ENCODE results near the gene OXA1L. TPM values are rescaled to one million over a fixed set of nuclear protein-coding genes. Genes with fewer than 3 reads are reported as not detected.

The OXA1L gene
- total RNA-seq, 1 experiment from 2014 or later = 103 TPM

DNA sequence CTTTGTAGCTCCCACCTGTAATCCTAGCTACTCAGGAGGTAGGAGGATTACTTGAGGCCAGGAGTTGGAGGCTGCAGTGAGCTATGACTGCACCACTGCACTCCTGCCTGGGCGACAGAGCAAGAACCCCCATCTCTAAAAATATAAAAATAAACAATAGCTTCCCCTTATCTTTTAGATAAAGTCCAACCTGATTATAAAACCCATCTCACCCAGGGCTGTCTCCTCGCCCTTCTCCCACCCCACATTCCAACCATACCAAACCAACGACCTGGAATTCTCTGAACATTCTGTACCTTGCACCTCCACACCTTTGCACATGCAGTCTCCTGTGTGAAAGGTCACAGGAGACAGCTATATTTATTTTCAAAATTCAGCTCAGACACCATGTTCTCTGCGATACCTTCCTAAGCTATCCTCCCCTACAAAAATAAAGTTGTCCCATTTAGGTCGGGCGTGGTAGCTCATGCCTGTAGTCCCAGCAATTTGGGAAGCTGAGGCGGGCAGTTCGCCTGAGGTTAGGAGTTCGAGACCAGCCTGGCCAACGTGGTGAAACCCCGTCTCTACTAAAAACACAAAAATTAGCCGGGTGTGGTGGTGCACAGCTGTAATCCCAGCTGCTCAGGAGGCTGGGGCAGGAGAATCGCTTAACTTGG is 41.1 kb downstream of the OXA1L start:
- POLR2A ChIA-PET = interaction anchor here (1.3 to 1.9 kb wide), 2 partner anchors 11 to 16 kb away, joined by 5 to 6 read pairs; no protein-coding TSS in a partner anchor
- Mint-ChIP-seq H3K27ac (ENCODE audit: low read depth, unreplicated experiment) (no peak overlapping the region), H3K27me3 (ENCODE audit: insufficient read depth, unreplicated experiment) (no peaks in the 10 kb centered on the region), H3K4me3 (ENCODE audit: unreplicated experiment) (no peak overlapping the region), H3K9me3 (ENCODE audit: unreplicated experiment) (no peaks in the 10 kb centered on the region), H3K4me1 (ENCODE audit: insufficient read depth, unreplicated experiment) (peaks cover 10% of the 10 kb centered on the region), H3K36me3 (ENCODE audit: insufficient read depth, unreplicated experiment) (no peaks in the 10 kb centered on the region)
- DNase-seq (ENCODE audit: unreplicated experiment) = no peak
- TF ChIP-seq, protein P1, sequence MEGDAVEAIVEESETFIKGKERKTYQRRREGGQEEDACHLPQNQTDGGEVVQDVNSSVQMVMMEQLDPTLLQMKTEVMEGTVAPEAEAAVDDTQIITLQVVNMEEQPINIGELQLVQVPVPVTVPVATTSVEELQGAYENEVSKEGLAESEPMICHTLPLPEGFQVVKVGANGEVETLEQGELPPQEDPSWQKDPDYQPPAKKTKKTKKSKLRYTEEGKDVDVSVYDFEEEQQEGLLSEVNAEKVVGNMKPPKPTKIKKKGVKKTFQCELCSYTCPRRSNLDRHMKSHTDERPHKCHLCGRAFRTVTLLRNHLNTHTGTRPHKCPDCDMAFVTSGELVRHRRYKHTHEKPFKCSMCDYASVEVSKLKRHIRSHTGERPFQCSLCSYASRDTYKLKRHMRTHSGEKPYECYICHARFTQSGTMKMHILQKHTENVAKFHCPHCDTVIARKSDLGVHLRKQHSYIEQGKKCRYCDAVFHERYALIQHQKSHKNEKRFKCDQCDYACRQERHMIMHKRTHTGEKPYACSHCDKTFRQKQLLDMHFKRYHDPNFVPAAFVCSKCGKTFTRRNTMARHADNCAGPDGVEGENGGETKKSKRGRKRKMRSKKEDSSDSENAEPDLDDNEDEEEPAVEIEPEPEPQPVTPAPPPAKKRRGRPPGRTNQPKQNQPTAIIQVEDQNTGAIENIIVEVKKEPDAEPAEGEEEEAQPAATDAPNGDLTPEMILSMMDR (IDR thresholded peaks at IDR 0.05; ENCODE audit: unreplicated experiment) = no peak
- CTCF ChIA-PET = interaction anchor here (0.6 to 2.1 kb wide), 14 partner anchors 10 to 530 kb away, joined by 3 to 9 read pairs (median 4); no protein-coding TSS in a partner anchor
- no TSS peak for BruUV-seq (replicated peaks)
- intact Hi-C loops (cut with micrococcal nuclease) = no loop called here

DNA sequence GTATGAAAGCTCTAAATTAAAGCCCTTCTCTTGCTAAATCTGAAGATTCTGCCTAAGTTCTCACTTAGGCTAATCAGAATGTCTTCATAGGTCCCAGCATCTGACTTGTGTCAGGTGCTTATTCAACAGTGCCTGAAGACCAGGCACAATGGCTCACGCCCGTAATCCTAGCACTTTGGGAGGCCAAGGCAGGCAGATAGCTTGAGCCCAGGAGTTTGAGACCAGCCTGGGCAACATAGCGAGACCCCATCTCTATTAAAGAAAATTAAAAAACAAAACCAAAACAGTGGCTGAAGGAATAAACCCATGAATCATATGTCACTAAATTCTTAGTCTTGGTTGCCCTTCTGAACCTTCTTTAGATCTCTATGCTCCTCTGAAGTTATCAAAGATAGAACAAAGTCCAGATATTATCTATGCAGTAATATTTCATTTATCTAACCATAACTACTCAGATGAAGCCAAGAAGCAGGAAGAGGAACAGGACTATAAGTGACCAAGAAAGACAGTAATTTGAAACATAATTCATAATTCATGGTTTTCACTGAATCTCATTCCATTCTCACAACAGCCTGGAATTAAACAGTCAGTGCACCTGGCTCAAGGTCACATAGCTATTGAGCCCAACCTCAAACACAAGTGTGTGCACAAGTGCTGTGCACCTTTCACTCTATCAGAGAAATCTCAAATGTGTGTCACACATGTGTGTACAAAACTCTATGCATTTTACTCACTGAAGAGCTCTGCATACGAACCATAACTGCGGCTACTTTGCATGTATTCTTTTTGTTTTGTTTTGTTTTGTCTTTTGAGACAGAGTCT is 42.1 kb downstream of the OXA1L start:
- no peak for DNase-seq (ENCODE audit: unreplicated experiment)
- H3K27me3 Mint-ChIP-seq (ENCODE audit: insufficient read depth, unreplicated experiment) = no peaks in the 10 kb centered on the region
- no peak overlapping the region for H3K27ac Mint-ChIP-seq (ENCODE audit: low read depth, unreplicated experiment)
- POLR2A ChIA-PET = interaction anchor here (0.6 to 1.9 kb wide), 5 partner anchors 12 to 336 kb away, joined by 3 to 7 read pairs (median 5); no protein-coding TSS in a partner anchor
- no peaks in the 10 kb centered on the region for H3K36me3 Mint-ChIP-seq (ENCODE audit: insufficient read depth, unreplicated experiment)
- H3K9me3 Mint-ChIP-seq (ENCODE audit: unreplicated experiment) = no peaks in the 10 kb centered on the region
- TF ChIP-seq, protein P1 (IDR thresholded peaks at IDR 0.05; ENCODE audit: unreplicated experiment) = no peak
- H3K4me3 Mint-ChIP-seq (ENCODE audit: unreplicated experiment) = no peak overlapping the region
- H3K4me1 Mint-ChIP-seq (ENCODE audit: insufficient read depth, unreplicated experiment) = peaks cover 10% of the 10 kb centered on the region
- no TSS peak for BruUV-seq (replicated peaks)
- intact Hi-C loops (cut with micrococcal nuclease) = no loop called here
- CTCF ChIA-PET = interaction anchor here (0.6 to 2.1 kb wide), 10 partner anchors 11 to 252 kb away, joined by 3 to 9 read pairs (median 3); partner anchors contain the start of gene MRPL52

DNA sequence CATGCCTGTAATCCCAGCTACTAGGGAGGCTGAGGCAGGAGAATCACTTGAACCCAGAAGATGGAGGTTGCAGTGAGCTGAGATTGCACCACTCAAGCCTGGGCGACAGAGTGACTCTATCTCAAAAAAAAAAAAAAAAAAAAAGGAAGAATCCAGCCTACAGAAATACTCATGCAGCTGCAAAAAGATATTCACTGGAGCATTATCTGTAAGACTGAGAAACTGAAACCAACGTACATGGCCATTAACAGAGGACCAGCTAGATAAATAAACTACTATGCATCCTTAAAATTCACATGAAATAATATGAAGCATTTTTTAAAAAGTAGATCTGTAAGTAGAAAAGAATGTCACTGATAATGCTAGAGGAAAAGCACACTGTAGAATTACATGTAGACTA is 45.2 kb downstream of the OXA1L start:
- no TSS peak for BruUV-seq (replicated peaks)
- Mint-ChIP-seq H3K36me3 (ENCODE audit: insufficient read depth, unreplicated experiment) (no peaks in the 10 kb centered on the region), H3K27ac (ENCODE audit: low read depth, unreplicated experiment) (no peak overlapping the region), H3K4me3 (ENCODE audit: unreplicated experiment) (no peak overlapping the region), H3K27me3 (ENCODE audit: insufficient read depth, unreplicated experiment) (no peaks in the 10 kb centered on the region), H3K4me1 (ENCODE audit: insufficient read depth, unreplicated experiment) (peaks cover 10% of the 10 kb centered on the region), H3K9me3 (ENCODE audit: unreplicated experiment) (no peaks in the 10 kb centered on the region)
- TF ChIP-seq, protein P1 (IDR thresholded peaks at IDR 0.05; ENCODE audit: unreplicated experiment) = no peak
- ChIA-PET POLR2A (interaction anchor here (0.5 kb wide), 1 partner anchor 15 kb away, joined by 3 read pairs; no protein-coding TSS in a partner anchor), CTCF (interaction anchor here (0.6 to 1.3 kb wide), 4 partner anchors 16 to 41 kb away, joined by 3 to 5 read pairs (median 3); no protein-coding TSS in a partner anchor)
- DNase-seq (ENCODE audit: unreplicated experiment) = no peak
- intact Hi-C loops (cut with micrococcal nuclease) = no loop called here

DNA sequence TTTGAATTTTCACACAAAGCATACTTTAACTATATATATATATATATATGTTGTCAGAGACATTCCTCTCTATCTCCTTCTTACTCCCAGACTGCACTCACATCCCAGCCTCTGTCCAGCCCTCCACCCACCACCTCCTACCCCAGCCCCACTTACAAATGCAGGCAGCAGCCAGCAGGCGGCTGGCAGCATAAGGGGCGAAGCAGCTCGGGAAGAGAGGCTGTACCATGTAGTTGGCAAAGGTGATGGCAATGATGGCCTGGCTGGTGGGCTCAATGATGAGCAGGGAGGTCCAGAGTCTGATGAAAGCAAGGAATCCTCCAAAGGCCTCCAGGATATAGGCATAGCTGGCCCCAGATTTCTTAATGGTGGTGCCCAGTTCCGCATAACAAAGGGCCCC is 46.3 kb downstream of the OXA1L start:
- H3K4me1 Mint-ChIP-seq (ENCODE audit: insufficient read depth, unreplicated experiment) = peaks cover 3% of the 10 kb centered on the region
- no peaks in the 10 kb centered on the region for H3K9me3 Mint-ChIP-seq (ENCODE audit: unreplicated experiment)
- no peak for DNase-seq (ENCODE audit: unreplicated experiment)
- POLR2A ChIA-PET = interaction anchor here (0.6 to 1.2 kb wide), 3 partner anchors 11 to 612 kb away, joined by 3 read pairs; no protein-coding TSS in a partner anchor
- intact Hi-C loops (cut with micrococcal nuclease) = no loop called here
- no peaks in the 10 kb centered on the region for H3K36me3 Mint-ChIP-seq (ENCODE audit: insufficient read depth, unreplicated experiment)
- no peak overlapping the region for H3K4me3 Mint-ChIP-seq (ENCODE audit: unreplicated experiment)
- H3K27ac Mint-ChIP-seq (ENCODE audit: low read depth, unreplicated experiment) = no peak overlapping the region
- no peaks in the 10 kb centered on the region for H3K27me3 Mint-ChIP-seq (ENCODE audit: insufficient read depth, unreplicated experiment)
- no TSS peak for BruUV-seq (replicated peaks)
- CTCF ChIA-PET = interaction anchor here (0.6 to 1.2 kb wide), 5 partner anchors 11 to 242 kb away, joined by 3 to 5 read pairs (median 4); no protein-coding TSS in a partner anchor
- TF ChIP-seq, protein P1 (IDR thresholded peaks at IDR 0.05; ENCODE audit: unreplicated experiment) = no peak

Measured in MCF 10A (cell line).